ENCODE data around the gene GPR141. TPM values are rescaled to one million over a fixed set of nuclear protein-coding genes. Genes with fewer than 3 reads are reported as not detected.

Gene GPR141
- total RNA-seq, 1 experiment from 2014 or later: not detected

DNA sequence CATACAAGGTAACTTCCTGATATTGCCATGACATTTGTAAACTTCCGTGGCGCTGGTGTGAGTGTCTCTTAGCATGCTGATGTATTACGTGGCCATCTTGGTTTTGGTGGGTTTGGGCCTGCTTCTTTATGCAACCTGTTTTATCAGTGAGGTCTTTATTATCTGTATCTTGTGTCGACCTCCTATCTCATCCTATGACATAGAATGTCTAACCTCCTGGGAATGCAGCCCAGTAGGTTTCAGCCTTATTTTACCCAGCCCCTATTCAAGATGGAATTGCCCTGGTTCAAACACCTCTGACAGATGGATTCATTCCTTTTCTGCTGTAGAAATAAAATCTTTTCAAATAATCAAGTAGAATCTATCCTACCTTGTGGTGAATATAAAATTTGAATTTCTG is 23.0 kb upstream of the GPR141 start (continued):
- TF ChIP-seq, protein P1, sequence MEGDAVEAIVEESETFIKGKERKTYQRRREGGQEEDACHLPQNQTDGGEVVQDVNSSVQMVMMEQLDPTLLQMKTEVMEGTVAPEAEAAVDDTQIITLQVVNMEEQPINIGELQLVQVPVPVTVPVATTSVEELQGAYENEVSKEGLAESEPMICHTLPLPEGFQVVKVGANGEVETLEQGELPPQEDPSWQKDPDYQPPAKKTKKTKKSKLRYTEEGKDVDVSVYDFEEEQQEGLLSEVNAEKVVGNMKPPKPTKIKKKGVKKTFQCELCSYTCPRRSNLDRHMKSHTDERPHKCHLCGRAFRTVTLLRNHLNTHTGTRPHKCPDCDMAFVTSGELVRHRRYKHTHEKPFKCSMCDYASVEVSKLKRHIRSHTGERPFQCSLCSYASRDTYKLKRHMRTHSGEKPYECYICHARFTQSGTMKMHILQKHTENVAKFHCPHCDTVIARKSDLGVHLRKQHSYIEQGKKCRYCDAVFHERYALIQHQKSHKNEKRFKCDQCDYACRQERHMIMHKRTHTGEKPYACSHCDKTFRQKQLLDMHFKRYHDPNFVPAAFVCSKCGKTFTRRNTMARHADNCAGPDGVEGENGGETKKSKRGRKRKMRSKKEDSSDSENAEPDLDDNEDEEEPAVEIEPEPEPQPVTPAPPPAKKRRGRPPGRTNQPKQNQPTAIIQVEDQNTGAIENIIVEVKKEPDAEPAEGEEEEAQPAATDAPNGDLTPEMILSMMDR (IDR thresholded peaks at IDR 0.05 in 2 of 3, conservative IDR thresholded peaks at IDR 0.05 in 1 of 3; ENCODE audit: borderline replicate concordance in 1 of 3, insufficient read depth in 1 of 3, low read depth in 2 of 3, low read length in 2 of 3): no peak
- TF ChIP-seq ZNF274 (IDR thresholded peaks at IDR 0.05; ENCODE audit: low read depth, low read length) (no peak), EZH2 (IDR thresholded peaks at IDR 0.05) (no peak), TCF7L2 (IDR thresholded peaks at IDR 0.05; ENCODE audit: borderline replicate concordance, extremely low read depth, insufficient read depth, insufficient read length) (no peak), POLR2A (IDR thresholded peaks at IDR 0.05; ENCODE audit: borderline replicate concordance, extremely low read depth, insufficient read depth, insufficient read length) (no peak), SIN3A (IDR thresholded peaks at IDR 0.05; ENCODE audit: low read depth) (no peak)

DNA sequence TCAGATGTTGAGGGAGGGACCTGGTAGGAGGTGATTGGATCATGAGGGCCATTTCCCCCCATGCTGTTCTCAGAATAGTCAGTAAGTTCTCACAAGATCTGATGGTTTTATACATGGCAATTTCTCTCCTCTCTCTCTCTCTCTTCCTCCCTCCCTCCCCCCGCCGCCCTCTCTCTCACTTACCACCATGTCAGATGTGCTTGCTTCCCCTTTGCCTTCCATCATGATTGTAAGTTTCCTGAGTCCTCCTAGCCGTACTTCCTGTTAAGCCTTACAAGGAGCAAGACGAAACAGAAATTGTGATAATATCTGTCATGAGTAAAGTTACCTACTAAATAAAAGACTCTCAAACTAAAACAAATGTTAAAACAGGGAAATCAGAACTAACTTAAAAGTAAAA is 19.9 kb upstream of the GPR141 start:
- Histone ChIP-seq H3K27ac (ENCODE audit: low read depth, low read length) (no peak overlapping the region), H3K79me2 (ENCODE audit: insufficient read depth, low read length) (no peaks in the 10 kb centered on the region), H3K4me3 (replicated peaks in 1 of 2; ENCODE audit: low read depth in 1 of 2, low read length in 2 of 2) (no peak overlapping the region), H3K27me3 (ENCODE audit: insufficient read depth, low read length) (peaks cover 7% of the 10 kb centered on the region), H3K9ac (ENCODE audit: low read length) (no peak overlapping the region), H3K9me2 (ENCODE audit: insufficient read depth) (no peaks in the 10 kb centered on the region), H3K4me1 (ENCODE audit: control insufficient read depth in 1 of 2, insufficient read depth in 2 of 2, low read length in 2 of 2) (no peaks in the 10 kb centered on the region), H2AFZ (ENCODE audit: low read depth, low read length, poor library complexity, severe bottlenecking) (no peak overlapping the region), H3K4me2 (ENCODE audit: low read length) (no peak overlapping the region), H3K36me3 (ENCODE audit: control insufficient read depth in 1 of 2, insufficient read depth in 2 of 2, low read length in 2 of 2) (no peaks in the 10 kb centered on the region), H3K9me3 (ENCODE audit: control insufficient read depth in 1 of 2, insufficient read depth in 1 of 2, low read depth in 1 of 2, low read length in 2 of 2) (no peaks in the 10 kb centered on the region), H4K20me1 (ENCODE audit: insufficient read depth) (no peaks in the 10 kb centered on the region)
- DNase-seq (ENCODE audit: low read depth, low spot score): no peak
- no TSS peak for BruUV-seq (replicated peaks)
- POLR2A ChIA-PET: no interaction called here
- TF ChIP-seq JUND (IDR thresholded peaks at IDR 0.05): no peak
- TF ChIP-seq SP1 (IDR thresholded peaks at IDR 0.05; ENCODE audit: low read depth): no peak
- TF ChIP-seq CBX3 (IDR thresholded peaks at IDR 0.05; ENCODE audit: low read depth): no peak
- no peak for TF ChIP-seq SIN3A (IDR thresholded peaks at IDR 0.05; ENCODE audit: low read depth)
- TF ChIP-seq CEBPB (IDR thresholded peaks at IDR 0.05; ENCODE audit: low read depth): no peak
- no peak for TF ChIP-seq RAD21 (IDR thresholded peaks at IDR 0.05; ENCODE audit: low read depth)
- TF ChIP-seq TCF7L2 (IDR thresholded peaks at IDR 0.05; ENCODE audit: borderline replicate concordance, extremely low read depth, insufficient read depth, insufficient read length): no peak
- TF ChIP-seq EZH2phosphoT487 (IDR thresholded peaks at IDR 0.05; ENCODE audit: borderline replicate concordance): no peak
- no peak for ATAC-seq
- CTCF ChIA-PET: no interaction called here
- RAD21 ChIA-PET (ENCODE audit: low non-redundant PET in 1 of 2, low total read pairs in 2 of 2, uncharacterized antibody in 2 of 2, unreplicated experiment in 2 of 2): no interaction called here
- intact Hi-C loops (cut with micrococcal nuclease): no loop called here
